K562 (cell line): ENCODE measurements around the gene POSTN. TPM values are rescaled to one million over a fixed set of nuclear protein-coding genes. Genes with fewer than 3 reads are reported as not detected.

Experiments used
- ATAC-seq: fragments of 200-7000 bp; cut with Tn5 transposase; 3 replicates; pipeline ENCODE4 v1.9.1; 2020; ENCODE audit warnings: moderate library complexity
- BruUV-seq: library from RNA; stranded (reverse); fragments of 400-500 nt; replicated peaks from 2 replicates; lab custom pipeline; 2021; lab: Mats Ljungman, UMichigan
- CTCF ChIA-PET: fragments of 300-600 bp; formaldehyde crosslinking; extraction: SDS; loops from one replicate; lab custom pipeline; 2021; ENCODE audit warnings: low intra/inter-chr PET ratio; lab: Yijun Ruan, JAX
- POLR2A ChIA-PET: fragments of 300-600, 350-650 bp; sonication (Branson Sonifier 250); formaldehyde crosslinking; extraction: SDS; loops from one replicate; lab custom pipeline; 2021; ENCODE audit warnings: antibody characterized with exemption, inconsistent platforms; lab: Yijun Ruan, JAX
- DNase-seq, 4 experiments: peaks; one replicate each; pipeline versions ENCODE4 v3.0.0 to v3.0.0-alpha.2; 2011 to 2018; ENCODE audit warnings: low spot score in 3 of 4, mixed read lengths in 3 of 4; ENCODE audit errors: extremely low read depth in 1 of 4
- FAIRE-seq: peaks from 2 replicates; lab custom pipeline; 2011; peaks lifted over from hg19 to GRCh38; lab: Jason Lieb, UNC
- H2AFZ ChIP-seq: 2 replicates; pipeline ENCODE4 v1.6.0; 2011; ENCODE audit warnings: low read depth, low read length, control low read depth, inconsistent platforms
- H3K27ac ChIP-seq: fragments of 200-600 bp; 3 replicates; pipeline ENCODE4 v1.8.0; 2011; ENCODE audit warnings: low read depth, mild to moderate bottlenecking, control low read depth, inconsistent platforms, low read length, moderate library complexity, mixed read lengths; ENCODE audit errors: extremely low read depth
- H3K27me3 ChIP-seq, 2 experiments: fragments of 300-600 bp in 1 of 2; 2 replicates in 1 of 2; 3 replicates in 1 of 2; pipeline versions ENCODE4 v1.6.0 to v1.8.0; 2011; ENCODE audit warnings: inconsistent platforms in 2 of 2, low read length in 2 of 2, mild to moderate bottlenecking in 1 of 2, mixed read lengths in 1 of 2, moderate library complexity in 1 of 2; ENCODE audit not compliant: control insufficient read depth in 2 of 2, insufficient read depth in 2 of 2
- H3K36me3 ChIP-seq: fragments of 300-600 bp; 3 replicates; pipeline ENCODE4 v1.8.0; 2011; ENCODE audit warnings: mild to moderate bottlenecking, low read length, inconsistent platforms; ENCODE audit not compliant: control insufficient read depth, insufficient read depth
- H3K4me1 ChIP-seq, 2 experiments: fragments of 200-600 bp in 1 of 2; replicated peaks in 1 of 2; 2 replicates in 1 of 2; 3 replicates in 1 of 2; pipeline versions ENCODE4 v1.5.1 to v1.8.0; 2011; ENCODE audit warnings: inconsistent platforms in 2 of 2, low read length in 2 of 2, mild to moderate bottlenecking in 1 of 2, mixed read lengths in 1 of 2, moderate library complexity in 1 of 2; ENCODE audit not compliant: control insufficient read depth in 2 of 2, insufficient read depth in 2 of 2
- H3K4me2 ChIP-seq: 2 replicates; pipeline ENCODE4 v1.6.1; 2011; ENCODE audit warnings: low read length, control low read depth, inconsistent platforms, mixed read lengths; ENCODE audit not compliant: insufficient read depth
- H3K4me3 ChIP-seq: fragments of 200-600 bp; sonication (generic), shearing (Covaris generic); 2 replicates; pipeline ENCODE4 v1.5.1; 2016; ENCODE audit warnings: control low read depth, inconsistent platforms
- H3K79me2 ChIP-seq: fragments of 200-600 bp; 3 replicates; pipeline ENCODE4 v1.8.0; 2011; ENCODE audit warnings: low read length, inconsistent platforms; ENCODE audit not compliant: control insufficient read depth, insufficient read depth
- H3K9ac ChIP-seq, 2 experiments: 2 replicates each; pipeline versions ENCODE4 v1.6.0 to v1.6.1; 2011; ENCODE audit warnings: low read depth in 2 of 2, low read length in 2 of 2, control low read depth in 1 of 2, inconsistent platforms in 1 of 2, mild to moderate bottlenecking in 1 of 2, mixed read lengths in 1 of 2; ENCODE audit not compliant: insufficient read depth in 1 of 2
- H3K9me1 ChIP-seq: one replicate; pipeline ENCODE4 v1.6.0; 2011; ENCODE audit warnings: inconsistent platforms, mild to moderate bottlenecking, low read length, moderate library complexity; ENCODE audit not compliant: control insufficient read depth, insufficient read depth
- H3K9me3 ChIP-seq: replicated peaks from 2 replicates; pipeline ENCODE4 v1.5.1; 2011; ENCODE audit warnings: low read depth, low read length, inconsistent platforms; ENCODE audit not compliant: control insufficient read depth, insufficient read depth
- H4K20me1 ChIP-seq: replicated peaks from 2 replicates; pipeline ENCODE4 v1.6.1; 2011; ENCODE audit warnings: low read length, inconsistent platforms, mixed read lengths; ENCODE audit not compliant: control insufficient read depth, insufficient read depth
- BCOR ChIP-seq: fragments of 450-650 bp; IDR thresholded peaks from 2 replicates; pipeline ENCODE4 v1.6.1; 2016
- BRD9 ChIP-seq: fragments of 450-650 bp; IDR thresholded peaks from 2 replicates; pipeline ENCODE4 v1.6.1; 2018; ENCODE audit warnings: low read depth; ENCODE audit not compliant: partially characterized antibody
- CCNT2 ChIP-seq: IDR thresholded peaks from 2 replicates; pipeline ENCODE4 v1.6.1; 2011; ENCODE audit warnings: borderline replicate concordance, low read depth, mild to moderate bottlenecking, moderate library complexity, mixed read lengths, low read length; ENCODE audit not compliant: insufficient read length; ENCODE audit errors: extremely low read depth
- E2F1 ChIP-seq: sonication (generic); formaldehyde crosslinking; IDR thresholded peaks from 2 replicates; pipeline ENCODE4 v1.8.1; 2023; ENCODE audit warnings: mild to moderate bottlenecking, missing genetic modification reagents, moderate library complexity
- ERF ChIP-seq: fragments of 450-650 bp; formaldehyde crosslinking; IDR thresholded peaks from 2 replicates; pipeline ENCODE4 v1.4.0; 2020; ENCODE audit warnings: mild to moderate bottlenecking, mixed read lengths
- FOXA3 ChIP-seq, 2 experiments: fragments of 450-650 bp in 1 of 2; sonication (generic) in 1 of 2; formaldehyde crosslinking; IDR thresholded peaks in 1 of 2; conservative IDR thresholded peaks in 1 of 2; 2 replicates each; pipeline versions ENCODE4 v1.4.0 to v1.8.0; 2020 to 2022; ENCODE audit warnings: mild to moderate bottlenecking in 2 of 2, missing genetic modification reagents in 1 of 2
- GMEB1 ChIP-seq: fragments of 250-450 bp; sonication (Bioruptor Pico); IDR thresholded peaks from 2 replicates; pipeline ENCODE4 v1.4.0; 2020; ENCODE audit warnings: mild to moderate bottlenecking
- KDM5B ChIP-seq: fragments of 200-600 bp; sonication (generic); IDR thresholded peaks from 2 replicates; pipeline ENCODE4 v1.6.1; 2012; ENCODE audit warnings: low read depth, mild to moderate bottlenecking, moderate library complexity, low read length, control low read depth, inconsistent platforms; ENCODE audit not compliant: insufficient replicate concordance
- MEIS2 ChIP-seq: fragments of 450-650 bp; IDR thresholded peaks from 2 replicates; pipeline ENCODE4 v1.6.1; 2014; ENCODE audit warnings: mild to moderate bottlenecking; ENCODE audit not compliant: partially characterized antibody
- SOX6 ChIP-seq: fragments of 450-650 bp; IDR thresholded peaks from 2 replicates; pipeline ENCODE4 v1.6.1; 2014; ENCODE audit warnings: mild to moderate bottlenecking
- TOE1 ChIP-seq, 2 experiments: fragments of 450-650 bp in 1 of 2; sonication (generic) in 1 of 2; formaldehyde crosslinking in 1 of 2; IDR thresholded peaks; 2 replicates each; pipeline versions ENCODE4 v1.7.1 to v1.8.0; 2016 to 2022; ENCODE audit warnings: borderline replicate concordance in 2 of 2, mild to moderate bottlenecking in 2 of 2, antibody characterized with exemption in 1 of 2, inconsistent platforms in 1 of 2, low read depth in 1 of 2, missing genetic modification reagents in 1 of 2, moderate library complexity in 1 of 2
- ZNF133 ChIP-seq: fragments of 250-450 bp; sonication (Bioruptor Pico); IDR thresholded peaks from 2 replicates; pipeline ENCODE4 v1.4.0; 2020; ENCODE audit warnings: mild to moderate bottlenecking
- ZNF253 ChIP-seq: fragments of 250-450 bp; sonication (Bioruptor Pico); conservative IDR thresholded peaks from 2 replicates; pipeline ENCODE4 v1.6.1; 2021; ENCODE audit warnings: mild to moderate bottlenecking
- ZSCAN29 ChIP-seq: fragments of 450-650 bp; IDR thresholded peaks from 2 replicates; pipeline ENCODE4 v1.6.1; 2017
- WGBS: fragments of 100-300 bp; shearing (Covaris generic); methylation state at CpG from one replicate; pipeline ENCODE4 v1.1.6; 2016; ENCODE audit warnings: low coverage, mixed read lengths; ENCODE audit not compliant: insufficient coverage; ENCODE audit errors: missing lambda C conversion rate; 5-methylcytosine and 5-hydroxymethylcytosine counted together
- in situ Hi-C: fragments of 300-500 bp; cut with MboI; formaldehyde crosslinking; loops from 4 replicates; pipeline ENCODE4 v1.15.0; 2018; ENCODE audit warnings: inconsistent platforms, mixed read lengths
- intact Hi-C: fragments of 100-400 bp; cut with micrococcal nuclease; formaldehyde crosslinking; loops from 2 replicates; pipeline ENCODE4 v1.14.2; 2022
- polyA plus RNA-seq, 8 experiments: library from polyadenylated mRNA; depleted of rRNA in 4 of 8; stranded (reverse) in 5 of 8; unstranded in 3 of 8; fragments of >200 nt; fragmentation: Nextera tagmentation in 2 of 8; fragmentation: Illumina TruSeq in 1 of 8; extraction: Ambion mirVana in 2 of 8; extraction: Trizol in 1 of 8; gene quantifications; 2 replicates each; pipeline versions ENCODE4 v1.2.1 to v1.2.3, GENCODE V29; 2011 to 2014; ENCODE audit warnings: inconsistent platforms in 1 of 8, missing spikeins in 1 of 8
- total RNA-seq, 7 experiments: library from RNA; depleted of rRNA in 6 of 7; stranded (reverse); fragments of >200 nt in 6 of 7; fragmentation: Illumina TruSeq in 2 of 7; extraction: Trizol in 2 of 7; gene quantifications; 2 replicates each; pipeline versions ENCODE4 v1.2.1 to v1.2.3, GENCODE V29; 2011 to 2021; ENCODE audit warnings: low replicate concordance in 1 of 7

Gene POSTN
- total and polyA plus RNA-seq, 9 of the 15 experiments (the other 6 are each of a cell fraction or from before 2014, with no cell fraction given): 0.01 to 0.04 TPM; not detected in 7

DNA sequence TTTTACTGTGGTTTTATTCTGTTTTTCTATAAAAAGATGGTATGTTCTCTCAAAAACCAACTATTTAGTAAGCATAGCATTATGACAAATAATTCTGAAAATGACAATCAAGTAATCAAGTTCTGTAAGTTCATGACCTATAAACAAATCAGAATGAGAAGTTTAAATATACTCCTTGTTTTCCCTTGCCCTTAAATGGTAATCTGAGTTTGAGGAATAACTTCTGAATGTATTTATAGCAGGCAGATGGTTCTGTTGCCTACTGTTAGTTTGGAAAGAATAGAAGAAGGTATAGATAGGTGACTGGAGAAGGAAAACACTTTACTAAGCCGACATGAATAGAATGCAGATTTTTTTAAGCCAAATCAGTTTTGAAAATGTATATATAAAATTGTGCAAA is 63.9 kb downstream of the POSTN start:
- in situ Hi-C loops: no loop called here
- no peak overlapping the region for H3K9ac ChIP-seq
- intact Hi-C loops: no loop called here
- no peak for DNase-seq
- no peaks in the 10 kb centered on the region for H3K27me3 ChIP-seq
- no peak for TF ChIP-seq CCNT2
- no peak for TF ChIP-seq GMEB1
- TF ChIP-seq FOXA3 (CRISPR knock-in tag; conservative IDR thresholded peaks at IDR 0.05 in 1 of 2, IDR thresholded peaks at IDR 0.05 in 1 of 2): no peak
- H3K79me2 ChIP-seq: no peaks in the 10 kb centered on the region
- H3K9me3 ChIP-seq: no peaks in the 10 kb centered on the region
- POLR2A ChIA-PET: interaction anchor here (1.0 kb wide), 1 partner anchor 11 kb away, joined by 3 read pairs; no protein-coding TSS in a partner anchor
- H3K4me3 ChIP-seq: no peak overlapping the region
- no peaks in the 10 kb centered on the region for H3K36me3 ChIP-seq
- CTCF ChIA-PET: no interaction called here
- WGBS: 0% methylated on average over 1 of the region's 1 CpG
- no peak overlapping the region for H3K27ac ChIP-seq
- no peak for FAIRE-seq
- H3K4me1 ChIP-seq: no peaks in the 10 kb centered on the region
- BruUV-seq: no TSS peak
- no peaks in the 10 kb centered on the region for H4K20me1 ChIP-seq
- no peak overlapping the region for H2AFZ ChIP-seq
- H3K4me2 ChIP-seq: no peak overlapping the region
- no peaks in the 10 kb centered on the region for H3K9me1 ChIP-seq
- no peak for ATAC-seq

GRCh38 chr13:37534181-37534580 is 64.4 kb downstream of the POSTN start:
- intact Hi-C loops (no loop called here), in situ Hi-C loops (no loop called here)
- H2AFZ ChIP-seq: no peak overlapping the region
- H3K9me3 ChIP-seq: no peaks in the 10 kb centered on the region
- no peaks in the 10 kb centered on the region for H3K27me3 ChIP-seq
- DNase-seq (no peak), ATAC-seq (no peak), FAIRE-seq (no peak)
- WGBS: 0% methylated on average over 3 of the region's 3 CpGs
- H3K4me1 ChIP-seq: no peaks in the 10 kb centered on the region
- no peaks in the 10 kb centered on the region for H3K9me1 ChIP-seq
- no peak overlapping the region for H3K4me2 ChIP-seq
- ChIA-PET CTCF (no interaction called here), POLR2A (interaction anchor here (1.0 kb wide), 1 partner anchor 10 kb away, joined by 3 read pairs; no protein-coding TSS in a partner anchor)
- H4K20me1 ChIP-seq: no peaks in the 10 kb centered on the region
- no peak overlapping the region for H3K4me3 ChIP-seq
- no peaks in the 10 kb centered on the region for H3K36me3 ChIP-seq
- no peak overlapping the region for H3K9ac ChIP-seq
- no TSS peak for BruUV-seq
- no peaks in the 10 kb centered on the region for H3K79me2 ChIP-seq
- H3K27ac ChIP-seq: no peak overlapping the region
- TF ChIP-seq TOE1 (IDR thresholded peaks at IDR 0.05; ENCODE audit: borderline replicate concordance): no peak
- no peak for TF ChIP-seq TOE1 (CRISPR knock-in tag; IDR thresholded peaks at IDR 0.05; ENCODE audit: borderline replicate concordance, low read depth)
- no peak for TF ChIP-seq ZSCAN29
- TF ChIP-seq MEIS2: no peak
- no peak for TF ChIP-seq ZNF253 (CRISPR knock-in tag)
- no peak for TF ChIP-seq E2F1 (CRISPR knock-in tag)
- TF ChIP-seq ZNF133 (CRISPR knock-in tag): no peak
- TF ChIP-seq ERF (CRISPR knock-in tag): no peak
- TF ChIP-seq BRD9: no peak
- TF ChIP-seq KDM5B: no peak
- TF ChIP-seq SOX6: no peak
- no peak for TF ChIP-seq BCOR
